PFSK-1 (cell line): ENCODE measurements around the gene CERS2.

Experiments used
- SIN3A ChIP-seq: IDR thresholded peaks from 2 replicates; pipeline ENCODE4 v1.6.1; 2012; ENCODE audit warnings: mild to moderate bottlenecking, low read length, moderate library complexity, borderline replicate concordance; ENCODE audit not compliant: insufficient read depth
- TF ChIP-seq, protein P1 (sequence below), 2 experiments: IDR thresholded peaks; 2 replicates each; pipeline versions ENCODE4 v1.6.1 to v1.8.0; 2011 to 2012; ENCODE audit warnings: low read depth in 2 of 2, low read length in 2 of 2, control low read depth in 1 of 2, inconsistent platforms in 1 of 2, mild to moderate bottlenecking in 1 of 2, moderate library complexity in 1 of 2; ENCODE audit not compliant: insufficient read depth in 1 of 2

DNA sequence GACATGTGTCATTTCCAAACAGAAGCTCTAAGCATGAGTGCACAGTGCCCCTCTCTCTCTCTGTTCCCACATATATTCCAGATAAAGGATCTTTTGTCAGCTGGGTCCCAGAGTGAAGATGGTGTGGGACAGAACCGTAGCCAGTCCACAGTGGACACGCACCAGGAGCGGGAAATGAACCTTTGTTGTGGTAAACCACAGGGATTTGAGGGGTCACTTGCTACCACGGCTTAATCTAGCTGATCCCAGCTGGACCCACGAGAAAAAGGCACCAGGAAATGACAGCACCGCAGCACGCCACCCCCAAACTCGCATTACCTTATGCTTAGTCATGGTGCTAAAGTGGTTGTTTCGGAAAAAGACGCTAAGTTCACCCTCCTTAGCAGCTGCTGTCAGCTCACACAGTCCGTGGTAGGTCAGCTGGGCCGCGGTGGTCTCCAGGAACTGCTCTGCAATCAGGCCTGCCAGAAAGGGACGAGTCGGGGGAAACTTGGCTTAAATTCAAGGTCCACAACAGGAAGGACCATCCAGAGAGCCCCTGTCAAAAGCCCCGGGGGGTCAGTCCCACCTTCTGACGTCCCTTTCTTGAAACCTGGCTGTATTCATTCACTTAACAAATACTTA lies 24.5 kb upstream of the CERS2 start:
- TF ChIP-seq, protein P1, sequence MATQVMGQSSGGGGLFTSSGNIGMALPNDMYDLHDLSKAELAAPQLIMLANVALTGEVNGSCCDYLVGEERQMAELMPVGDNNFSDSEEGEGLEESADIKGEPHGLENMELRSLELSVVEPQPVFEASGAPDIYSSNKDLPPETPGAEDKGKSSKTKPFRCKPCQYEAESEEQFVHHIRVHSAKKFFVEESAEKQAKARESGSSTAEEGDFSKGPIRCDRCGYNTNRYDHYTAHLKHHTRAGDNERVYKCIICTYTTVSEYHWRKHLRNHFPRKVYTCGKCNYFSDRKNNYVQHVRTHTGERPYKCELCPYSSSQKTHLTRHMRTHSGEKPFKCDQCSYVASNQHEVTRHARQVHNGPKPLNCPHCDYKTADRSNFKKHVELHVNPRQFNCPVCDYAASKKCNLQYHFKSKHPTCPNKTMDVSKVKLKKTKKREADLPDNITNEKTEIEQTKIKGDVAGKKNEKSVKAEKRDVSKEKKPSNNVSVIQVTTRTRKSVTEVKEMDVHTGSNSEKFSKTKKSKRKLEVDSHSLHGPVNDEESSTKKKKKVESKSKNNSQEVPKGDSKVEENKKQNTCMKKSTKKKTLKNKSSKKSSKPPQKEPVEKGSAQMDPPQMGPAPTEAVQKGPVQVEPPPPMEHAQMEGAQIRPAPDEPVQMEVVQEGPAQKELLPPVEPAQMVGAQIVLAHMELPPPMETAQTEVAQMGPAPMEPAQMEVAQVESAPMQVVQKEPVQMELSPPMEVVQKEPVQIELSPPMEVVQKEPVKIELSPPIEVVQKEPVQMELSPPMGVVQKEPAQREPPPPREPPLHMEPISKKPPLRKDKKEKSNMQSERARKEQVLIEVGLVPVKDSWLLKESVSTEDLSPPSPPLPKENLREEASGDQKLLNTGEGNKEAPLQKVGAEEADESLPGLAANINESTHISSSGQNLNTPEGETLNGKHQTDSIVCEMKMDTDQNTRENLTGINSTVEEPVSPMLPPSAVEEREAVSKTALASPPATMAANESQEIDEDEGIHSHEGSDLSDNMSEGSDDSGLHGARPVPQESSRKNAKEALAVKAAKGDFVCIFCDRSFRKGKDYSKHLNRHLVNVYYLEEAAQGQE (IDR thresholded peaks at IDR 0.05; ENCODE audit: insufficient read depth in 1 of 2, low read depth in 2 of 2, low read length in 2 of 2), result no peak
- no peak for TF ChIP-seq SIN3A
